ENCODE measurements around the gene HLF.

The HLF gene

DNA sequence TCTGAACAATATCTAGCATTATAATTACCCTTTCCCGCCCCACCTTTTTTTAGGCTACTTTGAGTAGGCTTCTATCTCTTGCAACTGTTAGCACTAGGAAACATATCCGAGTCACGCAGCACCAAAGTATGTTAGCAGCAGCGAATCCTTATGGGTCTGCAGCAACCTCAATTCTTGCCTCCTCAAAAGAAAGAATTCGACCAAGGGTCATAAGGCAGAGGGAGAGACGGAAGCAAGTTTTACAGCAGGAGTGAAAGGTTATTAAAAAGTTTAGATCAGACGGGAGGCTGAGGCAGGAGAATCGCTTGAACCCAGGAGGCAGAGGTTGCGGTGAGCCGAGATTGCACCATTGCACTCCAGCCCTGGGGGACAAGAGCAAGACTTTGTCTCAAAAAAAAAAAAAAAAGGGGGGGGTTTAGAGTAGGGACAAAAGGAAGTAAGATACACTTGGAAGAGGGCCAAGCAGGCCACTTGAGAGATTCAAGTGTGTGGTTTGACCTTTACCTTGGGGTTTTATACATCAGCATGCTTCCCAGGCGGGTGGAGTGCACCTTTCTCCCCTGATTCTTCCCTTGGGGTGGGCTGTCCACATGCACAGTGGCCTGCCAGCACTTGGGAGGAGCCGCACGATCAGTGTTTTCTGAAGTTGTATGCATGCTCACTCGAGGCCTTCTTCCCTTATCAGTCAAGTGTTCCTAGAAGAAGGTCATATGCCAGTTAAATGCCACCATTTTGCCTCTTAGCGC, 67.7 kb downstream of the HLF start:
- no peak for DNase-seq (ENCODE audit: low read depth)

DNA sequence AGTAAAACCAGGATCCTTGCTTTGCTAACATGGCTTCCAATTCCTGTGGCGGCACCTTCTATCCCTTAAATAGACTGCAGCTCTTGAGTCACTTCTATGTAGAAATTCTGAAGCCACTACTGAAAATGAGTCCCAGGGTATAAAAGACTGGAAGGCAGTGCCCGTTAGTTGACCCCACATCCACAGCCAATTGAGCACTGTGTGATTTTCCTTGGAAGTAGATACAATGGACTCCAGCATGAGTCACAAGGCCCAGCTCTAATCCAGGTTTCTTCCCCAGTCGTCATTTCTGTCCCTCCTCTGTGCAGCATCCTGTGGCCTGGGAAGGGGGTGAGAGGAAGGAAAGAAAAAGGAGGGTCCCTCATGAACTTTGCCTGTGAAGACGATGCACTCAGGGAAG, 69.5 kb downstream of the HLF start:
- DNase-seq (ENCODE audit: low read depth) = no peak

DNA sequence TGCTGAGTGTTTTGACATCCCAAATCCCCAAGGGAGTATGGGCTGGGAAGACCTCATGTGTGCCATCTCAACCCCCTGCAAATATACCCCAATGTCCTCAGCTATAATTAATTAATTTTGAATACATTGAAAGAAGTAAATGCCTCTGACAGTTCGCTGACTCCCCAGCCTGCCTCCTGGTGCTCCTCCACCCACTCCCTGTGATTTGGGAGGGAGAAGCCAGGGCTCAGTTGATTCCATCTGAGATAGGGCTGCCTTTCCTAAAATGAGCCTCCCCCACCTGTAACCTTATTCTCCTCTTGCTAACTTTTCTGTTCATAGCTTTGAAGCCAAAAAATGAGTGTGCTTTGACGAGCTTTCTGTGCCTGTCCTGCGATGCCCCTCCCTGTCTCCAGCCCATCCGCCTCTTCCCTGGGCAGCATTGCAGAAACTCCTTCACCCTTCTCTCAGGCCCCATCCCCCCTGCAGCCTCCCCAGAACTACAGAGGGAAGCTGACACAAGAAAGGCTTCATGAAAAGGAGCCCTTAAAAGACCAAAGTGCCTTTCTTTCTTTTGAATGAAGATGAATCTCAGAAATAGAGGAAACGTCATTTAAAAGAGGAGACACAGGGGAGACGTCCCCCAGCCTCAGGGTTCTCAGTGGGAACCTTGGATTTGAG, 70.3 kb downstream of the HLF start:
- DNase-seq (ENCODE audit: low read depth) = no peak

DNA sequence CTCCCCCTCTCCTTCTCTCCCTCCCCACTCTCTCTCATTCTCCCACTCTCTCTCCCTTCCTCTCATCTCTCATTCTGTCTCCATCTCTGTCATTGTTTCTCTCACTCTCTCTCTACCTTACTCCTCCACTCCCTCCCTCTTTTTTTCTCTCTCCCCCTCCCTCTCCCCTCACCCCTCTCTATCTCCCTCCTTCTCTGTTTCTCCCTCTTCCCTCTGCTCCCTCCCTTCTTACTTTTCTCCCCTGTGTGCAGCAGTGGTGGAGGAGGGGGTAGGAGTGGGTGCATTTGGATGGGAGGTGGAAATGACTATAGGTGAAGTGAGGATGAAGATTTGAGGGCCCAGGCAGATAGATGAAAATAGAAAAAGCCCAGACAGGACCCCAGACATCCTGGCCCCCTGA, 70.9 kb downstream of the HLF start:
- no peak for DNase-seq (ENCODE audit: low read depth)

DNA sequence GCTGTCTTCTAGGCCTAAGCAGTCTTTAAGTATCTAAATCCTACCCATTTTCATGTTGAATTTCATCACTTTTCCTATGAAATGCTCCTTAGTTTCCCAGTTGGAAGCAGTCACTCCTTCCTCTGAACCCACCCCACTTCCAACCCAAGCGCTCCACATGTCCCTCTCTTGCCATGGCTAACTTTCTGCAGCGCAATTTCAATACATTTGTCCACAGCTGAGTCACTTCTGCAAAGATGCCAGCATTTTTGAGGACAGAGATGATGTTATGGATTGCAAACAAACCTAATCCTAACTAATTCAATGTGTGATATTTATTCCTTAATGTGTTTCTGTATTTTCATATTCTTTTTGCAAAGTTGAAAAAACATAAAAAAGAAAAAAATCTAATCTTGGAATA, 71.7 kb downstream of the HLF start:
- DNase-seq (ENCODE audit: low read depth) = no peak

DNA sequence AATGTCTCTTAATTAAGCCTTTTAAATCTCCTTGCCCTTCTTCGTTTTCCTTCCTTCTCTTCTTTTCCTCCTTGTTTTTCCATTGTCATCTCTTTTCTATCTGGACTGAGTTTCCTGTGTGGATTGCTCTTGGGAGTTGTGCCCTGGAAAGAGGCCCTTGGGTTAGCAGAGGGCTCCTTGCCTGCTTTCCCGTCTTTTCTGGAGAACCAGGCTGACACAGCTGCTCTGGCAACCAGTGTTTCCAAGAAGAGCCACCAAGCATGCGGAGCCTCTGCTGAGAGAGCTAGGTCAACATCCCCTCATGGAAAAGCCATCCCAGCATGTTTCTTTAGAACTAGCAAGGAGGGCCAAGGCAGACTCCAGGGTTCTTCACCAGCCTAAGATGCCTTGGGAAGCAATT, 75.4 kb downstream of the HLF start:
- DNase-seq (ENCODE audit: low read depth) = no peak

DNA sequence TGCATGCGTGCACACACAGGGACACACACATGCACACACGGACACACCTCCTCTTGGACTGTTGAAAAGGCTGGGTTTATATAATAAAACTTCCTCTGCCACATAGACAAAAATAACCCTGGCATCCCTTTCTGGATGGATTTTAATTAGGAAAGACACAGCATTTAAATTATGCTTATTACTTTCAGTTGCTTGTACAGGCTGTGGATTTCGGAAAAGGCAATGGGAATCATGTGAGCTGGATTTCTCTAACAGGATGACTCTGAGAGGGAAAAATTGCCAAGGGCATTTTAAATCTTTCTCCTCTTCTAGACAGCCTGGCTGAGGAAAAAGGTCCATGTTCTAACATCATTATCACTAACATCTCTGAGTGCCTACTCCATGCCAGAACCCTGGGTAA, 75.9 kb downstream of the HLF start:
- DNase-seq (ENCODE audit: low read depth) = no peak

DNA sequence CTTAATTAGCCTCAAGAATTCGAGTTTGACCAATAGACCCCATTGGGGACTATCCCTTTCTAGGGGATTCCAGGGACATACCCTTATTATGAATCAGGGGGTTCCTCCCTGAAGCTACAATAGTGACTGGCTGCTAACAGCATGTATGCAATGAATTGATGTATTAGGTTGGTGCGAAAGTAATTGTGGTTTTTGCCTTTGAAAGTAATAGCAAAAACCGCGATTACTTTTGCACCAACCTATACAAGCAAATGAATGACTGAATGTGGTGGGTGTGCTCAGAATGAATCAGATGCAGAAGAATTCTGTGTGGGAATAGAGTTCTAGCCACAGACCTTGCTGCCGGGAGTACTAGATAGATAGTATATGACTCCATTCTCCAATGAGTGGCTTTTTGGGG, 76.7 kb downstream of the HLF start:
- DNase-seq (ENCODE audit: low read depth) = no peak

DNA sequence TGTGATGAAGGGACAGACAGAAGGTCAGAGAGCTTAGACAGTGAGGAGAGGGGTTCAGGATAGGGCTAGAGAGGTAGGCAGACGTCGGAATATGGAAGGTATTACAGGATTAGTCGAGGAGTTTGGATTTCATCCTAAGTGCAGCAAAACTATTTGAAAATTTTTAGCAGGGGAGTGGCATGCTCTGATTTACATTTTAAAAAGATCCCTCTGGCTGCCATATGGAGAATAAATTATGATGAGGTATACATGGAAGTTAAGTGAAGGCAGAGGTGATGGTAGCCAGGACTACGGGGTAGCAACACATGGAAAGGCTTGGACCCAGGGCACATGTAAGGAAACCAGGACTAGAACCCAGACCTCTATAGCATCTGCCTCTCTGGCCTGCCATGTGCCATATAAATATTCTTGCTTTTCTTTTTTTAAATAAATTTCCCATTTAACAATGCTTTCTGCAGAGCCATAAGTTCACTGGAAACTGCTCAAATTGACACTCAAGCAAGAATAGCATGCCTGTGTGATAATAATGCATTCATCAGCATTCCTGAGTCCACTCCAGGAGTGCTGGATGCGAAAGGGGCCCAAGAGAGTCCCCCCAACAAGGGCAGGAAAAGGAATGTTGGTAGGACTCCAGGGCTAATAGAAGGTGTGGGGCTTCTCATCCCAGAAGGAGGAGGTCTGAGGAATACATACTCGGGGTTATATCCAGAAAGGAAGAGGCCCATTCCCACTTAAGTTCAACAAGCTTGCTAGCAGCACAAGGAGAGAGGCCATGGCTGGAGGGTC, 78.2 kb downstream of the HLF start:
- no peak for DNase-seq (ENCODE audit: low read depth)

DNA sequence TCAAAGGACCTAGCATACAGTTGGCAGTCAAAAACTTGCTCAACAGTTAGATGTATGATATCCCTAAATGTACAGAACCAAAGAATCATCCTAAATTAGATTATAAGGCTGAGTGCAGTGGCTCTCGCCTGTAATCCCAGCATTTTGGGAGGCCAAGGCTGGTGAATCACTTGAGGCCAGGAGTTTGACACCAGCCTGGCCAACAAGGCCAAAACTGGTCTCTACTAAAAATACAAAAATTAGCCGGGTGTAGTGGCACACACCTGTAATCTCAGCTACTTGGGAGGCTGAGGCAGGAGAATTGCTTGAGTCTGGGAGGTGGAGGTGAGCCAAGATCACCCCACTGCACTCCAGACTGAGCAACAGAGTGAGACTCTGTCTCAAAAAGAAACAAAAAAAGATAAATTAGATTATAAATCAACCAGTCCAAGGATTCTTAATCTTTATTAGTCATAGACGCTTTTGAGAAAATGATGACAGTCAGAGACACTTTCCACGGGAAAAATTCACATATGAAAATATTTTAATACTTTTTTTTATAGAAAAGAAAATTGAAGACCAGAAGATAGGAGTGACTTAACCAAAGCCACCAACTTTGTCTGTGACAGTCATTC, 79.2 kb downstream of the HLF start:
- no peak for DNase-seq (ENCODE audit: low read depth)

DNA sequence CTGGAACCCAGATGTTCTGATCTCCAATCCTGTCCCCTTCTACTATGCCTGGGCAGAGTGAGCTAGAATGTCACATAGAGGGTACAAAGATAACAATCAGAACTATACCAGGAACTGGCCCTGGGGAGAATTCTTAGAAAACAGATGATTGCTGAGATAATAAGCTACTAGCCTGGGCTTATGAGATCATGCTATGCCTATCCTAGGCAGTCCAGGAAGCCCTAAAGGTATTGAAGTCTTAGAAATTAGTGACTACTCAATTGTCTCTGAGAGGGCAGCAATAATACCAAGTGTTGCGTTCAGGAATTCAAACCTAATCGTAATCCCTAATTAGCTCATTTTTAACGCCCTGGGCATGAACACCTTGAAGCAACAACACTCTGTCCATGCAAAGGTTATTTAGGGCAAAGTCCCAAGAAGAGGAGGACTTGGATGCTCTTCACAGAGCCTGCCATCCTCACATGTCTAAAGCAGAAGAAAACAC, 79.8 kb downstream of the HLF start:
- no peak for DNase-seq (ENCODE audit: low read depth)

DNA sequence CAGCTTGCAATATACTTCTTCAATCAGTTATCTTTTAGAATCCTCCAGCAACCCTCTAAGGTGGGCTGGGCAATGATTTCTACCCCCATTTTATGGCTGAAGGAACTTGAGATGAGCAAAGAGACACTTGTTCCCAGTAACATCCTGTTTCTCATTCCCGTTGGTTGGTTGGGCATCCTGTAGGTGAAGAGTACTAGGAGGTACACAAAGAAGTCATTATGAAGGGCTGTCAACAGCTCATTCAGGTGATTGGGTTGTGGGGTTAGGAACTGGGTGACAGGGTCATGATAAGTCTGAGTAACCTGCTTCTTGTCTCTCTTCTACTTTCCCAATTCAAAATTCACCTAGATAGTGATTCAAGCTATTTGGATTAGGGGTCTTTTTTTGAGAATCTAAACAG, 80.4 kb downstream of the HLF start:
- no peak for DNase-seq (ENCODE audit: low read depth)

DNA sequence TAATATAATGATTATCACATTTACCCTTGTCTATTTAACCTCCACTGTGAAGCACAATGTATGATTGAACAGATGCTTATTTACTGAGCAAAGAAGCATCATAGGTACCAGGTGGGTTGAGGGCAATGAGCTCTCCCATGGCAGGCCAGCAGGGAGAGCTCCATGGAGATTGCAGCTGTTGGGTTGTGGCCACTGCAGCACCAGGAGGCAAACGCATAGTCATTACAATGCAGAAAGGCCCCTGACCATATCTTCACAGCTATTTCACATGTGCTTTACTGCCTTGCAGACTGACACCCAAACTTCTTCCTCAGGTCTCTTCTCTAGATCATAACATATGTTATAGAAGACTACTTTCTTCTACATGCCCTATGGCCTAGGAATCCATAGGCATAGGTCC, 81.9 kb downstream of the HLF start:
- no peak for DNase-seq (ENCODE audit: low read depth)

DNA sequence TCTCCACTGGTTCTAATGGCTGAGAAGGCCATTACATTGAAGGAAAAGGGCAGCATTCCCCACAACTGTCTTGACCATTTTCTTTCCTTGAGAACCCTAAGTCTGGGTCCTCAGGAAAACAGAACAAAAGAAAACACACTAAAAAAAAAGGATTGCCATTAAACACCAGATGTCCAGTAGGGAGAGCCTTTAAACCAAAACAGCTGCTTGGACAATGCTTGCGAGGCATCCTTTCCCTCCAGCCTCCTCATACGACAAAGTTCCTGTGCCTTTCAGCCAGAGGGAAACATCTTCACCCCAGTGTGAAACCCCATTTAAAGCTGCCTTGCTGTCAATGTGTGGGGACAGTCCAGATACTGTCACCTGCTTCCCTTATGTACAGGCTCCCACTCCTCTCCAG, 82.6 kb downstream of the HLF start:
- no peak for DNase-seq (ENCODE audit: low read depth)

DNA sequence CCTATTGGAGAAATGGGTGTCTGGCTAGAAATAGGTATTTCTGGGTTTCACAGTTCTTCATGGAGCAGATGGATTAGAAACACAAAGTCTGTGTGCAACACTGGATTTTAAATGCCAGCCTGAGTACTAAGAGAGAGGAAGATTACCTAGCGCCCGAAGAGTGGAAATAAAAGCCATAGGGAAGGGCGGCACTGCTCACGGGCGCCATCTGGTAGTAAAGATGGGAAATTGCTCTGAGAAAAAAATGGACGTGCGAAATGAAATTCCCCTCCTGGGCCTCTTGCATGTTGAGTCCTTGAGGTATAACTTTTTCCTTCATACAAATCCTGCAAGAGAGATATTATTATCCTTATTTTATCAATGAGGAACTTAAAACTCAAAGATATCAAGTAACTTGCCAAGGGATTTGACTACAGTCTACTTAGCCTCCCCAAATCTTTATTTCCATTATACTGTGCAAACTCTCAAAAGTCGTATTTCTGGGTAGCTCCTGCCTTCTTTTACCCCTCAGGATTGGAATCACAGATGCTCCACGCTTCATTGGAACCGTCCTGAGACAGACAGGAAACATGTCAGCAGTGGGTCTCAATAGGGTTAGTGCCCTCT, 84.1 kb downstream of the HLF start:
- peak; percentile 14 for DNase-seq (ENCODE audit: low read depth)

DNA sequence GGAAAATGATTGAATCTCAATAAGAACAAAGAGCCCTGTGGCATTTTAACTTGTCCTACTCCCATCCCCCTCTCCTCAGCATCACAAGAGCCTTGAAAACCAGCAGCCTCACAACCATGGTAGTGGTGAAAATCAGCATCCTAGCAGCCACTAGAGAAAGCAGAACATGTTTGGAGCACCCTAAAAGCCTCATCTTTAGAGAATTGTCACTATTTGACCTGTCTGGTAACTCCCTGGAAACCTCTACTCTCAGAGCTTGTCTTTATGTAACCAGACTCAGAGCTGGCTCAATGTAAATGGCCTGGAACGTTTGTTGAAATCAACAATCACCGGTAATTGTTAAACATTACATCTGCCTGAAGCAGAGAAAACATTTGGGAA, 86.1 kb downstream of the HLF start:
- no peak for DNase-seq (ENCODE audit: low read depth)

DNA sequence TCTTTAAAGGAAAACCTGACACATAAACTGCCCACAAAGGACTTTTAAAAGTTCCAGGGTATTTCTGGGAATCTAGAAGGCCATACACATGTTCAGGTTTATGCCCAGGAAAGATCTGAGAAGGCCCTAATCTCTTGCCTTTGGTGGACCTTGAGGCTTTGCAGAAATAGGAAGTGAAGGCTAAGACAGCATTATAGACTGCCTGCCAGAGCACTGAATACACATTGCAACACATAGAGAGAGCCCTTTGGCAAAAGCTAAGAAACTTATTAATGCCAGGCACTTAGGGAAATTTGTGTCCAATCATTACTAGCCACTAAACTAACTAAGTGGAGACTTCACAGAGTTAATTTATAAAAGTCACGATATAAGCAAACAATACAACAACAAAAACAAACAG, 86.5 kb downstream of the HLF start:
- no peak for DNase-seq (ENCODE audit: low read depth)

DNA sequence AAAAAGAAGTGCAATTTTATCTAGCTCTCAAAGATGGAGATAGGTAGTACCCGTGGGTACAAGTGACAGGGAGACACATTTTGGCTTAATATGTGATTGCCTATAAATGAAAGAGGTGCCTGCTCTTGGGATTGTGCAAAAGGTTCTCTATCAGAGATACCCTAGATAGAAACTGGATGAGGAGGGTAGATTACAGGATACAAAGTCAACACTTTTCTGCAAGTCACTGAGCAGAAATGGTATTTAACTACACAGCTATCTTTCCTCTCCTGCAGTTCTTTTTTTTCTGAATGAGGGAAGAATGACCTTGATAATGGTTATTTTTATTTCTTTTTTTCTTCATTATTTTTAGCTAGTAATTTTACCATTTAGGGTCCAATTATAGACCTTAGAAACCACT, 89.2 kb downstream of the HLF start:
- DNase-seq (ENCODE audit: low read depth) = no peak

DNA sequence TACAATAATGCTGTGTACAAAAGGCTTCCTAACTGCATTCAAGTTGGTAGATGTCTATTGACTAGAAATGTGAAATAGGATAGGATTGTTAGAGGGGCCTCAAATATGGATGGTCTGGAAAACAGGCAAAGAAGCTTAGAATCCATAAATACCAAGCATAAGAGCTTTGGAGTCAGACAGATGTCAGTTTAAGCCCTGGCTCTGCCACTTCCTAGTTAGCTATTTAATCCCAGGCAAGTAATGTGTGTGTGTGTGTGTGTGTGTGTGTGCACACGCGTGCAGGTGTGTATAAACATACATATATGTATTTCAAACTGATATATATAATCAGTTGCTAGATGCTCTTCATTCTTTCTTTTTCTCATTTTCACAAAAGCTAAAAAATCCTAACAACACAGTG, 90.2 kb downstream of the HLF start:
- DNase-seq (ENCODE audit: low read depth) = no peak

DNA sequence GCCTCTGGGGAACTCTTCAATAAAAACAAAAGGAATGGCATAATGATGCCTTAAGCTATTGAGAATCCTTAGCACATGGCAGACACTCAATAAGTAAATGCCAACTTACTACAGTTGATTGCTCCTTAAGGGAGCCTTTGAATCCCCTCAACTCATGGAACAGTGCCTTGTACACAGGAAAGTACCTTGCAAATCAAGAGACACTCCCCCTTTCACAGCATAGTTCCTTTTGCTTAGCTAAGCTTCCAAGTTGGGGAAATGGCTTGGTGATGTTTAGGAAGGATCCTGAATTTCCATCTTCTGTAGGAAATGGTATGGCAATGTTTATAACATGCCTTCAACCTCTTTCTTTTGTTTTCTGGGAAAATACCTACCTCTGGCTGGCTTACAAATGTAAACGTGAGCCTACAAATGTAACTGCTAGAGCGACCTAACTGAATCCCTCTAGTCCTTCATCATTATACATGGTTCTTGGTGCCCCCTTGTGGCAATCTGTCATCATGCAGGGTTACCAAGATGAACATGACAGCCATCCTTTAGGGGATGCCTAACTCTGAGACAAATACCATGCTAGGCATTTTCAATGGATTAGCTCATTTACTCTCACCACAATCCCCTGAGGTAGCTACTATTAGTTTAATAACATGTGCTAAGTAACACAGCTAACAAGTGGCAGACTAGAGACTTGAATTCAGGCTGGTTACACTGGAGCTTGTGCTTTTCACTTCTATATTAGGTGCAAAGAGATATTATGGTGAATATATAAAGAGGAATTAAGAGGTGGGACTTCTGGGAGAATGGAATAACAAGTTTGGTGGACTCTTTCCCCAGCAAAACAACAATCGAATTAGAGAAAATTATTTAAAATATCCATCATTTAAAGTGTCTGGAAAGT, 91.9 kb downstream of the HLF start:
- peak; percentile 49 for DNase-seq (ENCODE audit: low read depth)

DNA sequence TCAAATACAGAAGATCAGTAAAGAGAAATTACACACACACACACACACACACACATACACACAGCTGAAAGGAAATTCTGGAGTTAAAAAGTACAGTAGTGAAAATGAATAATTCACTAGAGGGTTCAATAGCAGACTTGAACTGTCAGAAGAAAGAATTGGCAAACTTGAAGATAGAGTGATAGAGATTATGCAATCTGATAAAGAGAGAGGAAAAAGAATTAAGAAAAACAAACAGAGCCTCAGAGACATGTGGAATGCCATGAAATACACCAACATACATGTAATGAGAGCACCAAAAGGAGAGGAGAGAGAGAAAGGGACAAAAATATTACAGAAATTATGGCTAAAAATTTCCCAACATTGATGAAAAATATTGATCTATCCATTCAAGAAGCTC, 96.2 kb downstream of the HLF start:
- no peak for DNase-seq (ENCODE audit: low read depth)
